HEK293 (cell line): ENCODE results near the gene CIPC.

Experiments used
- CTCF ChIA-PET: fragments of 350-600 bp; formaldehyde crosslinking; extraction: SDS; loops from one replicate; lab custom pipeline; 2021; ENCODE audit warnings: antibody characterized with exemption; lab: Yijun Ruan, JAX
- POLR2A ChIA-PET: fragments of 300-600 bp; formaldehyde crosslinking; extraction: SDS; loops from one replicate; lab custom pipeline; 2020; ENCODE audit warnings: antibody characterized with exemption, inconsistent platforms; lab: Yijun Ruan, JAX
- H3K27ac ChIP-seq: fragments of 200-500 bp; sonication (Bioruptor generic); 2 replicates; pipeline ENCODE4 v1.5.1; 2014; ENCODE audit warnings: low read depth, low read length, control low read depth, inconsistent platforms; ENCODE audit errors: extremely low read depth
- H3K36me3 ChIP-seq, 2 experiments: fragments of 200-500 bp in 1 of 2; sonication (Bioruptor generic) in 1 of 2; 1 replicate in 1 of 2; 2 replicates in 1 of 2; pipeline ENCODE4 v1.5.1; 2014 to 2017; ENCODE audit warnings: inconsistent platforms in 2 of 2, low read length in 2 of 2; ENCODE audit not compliant: control insufficient read depth in 2 of 2, insufficient read depth in 1 of 2
- H3K4me1 ChIP-seq: fragments of 200-500 bp; sonication (Bioruptor generic); 2 replicates; pipeline ENCODE4 v1.5.1; 2014; ENCODE audit warnings: mild to moderate bottlenecking, low read length, inconsistent platforms; ENCODE audit not compliant: control insufficient read depth, insufficient read depth
- H3K4me3 ChIP-seq: 2 replicates; pipeline ENCODE4 v1.5.1; 2011; ENCODE audit warnings: low read depth, mild to moderate bottlenecking, control low read depth, low read length, moderate library complexity
- H3K9me3 ChIP-seq: fragments of 200-500 bp; sonication (Bioruptor generic); 2 replicates; pipeline ENCODE4 v1.5.1; 2014; ENCODE audit warnings: low read depth, low read length, inconsistent platforms; ENCODE audit not compliant: control insufficient read depth, insufficient read depth
- GLI2 ChIP-seq: fragments of 450-650 bp; formaldehyde crosslinking; IDR thresholded peaks from 2 replicates; pipeline ENCODE4; 2017; ENCODE audit warnings: missing biosample characterization, missing genetic modification characterization, low read depth, borderline replicate concordance
- IKZF3 ChIP-seq: fragments of 450-650 bp; IDR thresholded peaks from 2 replicates; pipeline ENCODE4 v1.5.0; 2018; ENCODE audit warnings: missing biosample characterization, mild to moderate bottlenecking, missing genetic modification characterization, moderate library complexity
- KLF17 ChIP-seq: fragments of 450-650 bp; formaldehyde crosslinking; IDR thresholded peaks from 2 replicates; pipeline ENCODE4 v1.5.1; 2016; ENCODE audit warnings: missing biosample characterization, missing genetic modification characterization
- YY1 ChIP-seq: fragments of 450-650 bp; formaldehyde crosslinking; IDR thresholded peaks from 2 replicates; pipeline ENCODE4 v1.5.1; 2018; ENCODE audit warnings: missing biosample characterization, missing genetic modification characterization
- ZBTB21 ChIP-seq: fragments of 450-650 bp; formaldehyde crosslinking; IDR thresholded peaks from 2 replicates; pipeline ENCODE4 v1.5.1; 2017; ENCODE audit warnings: missing biosample characterization, missing genetic modification characterization
- ZFHX2 ChIP-seq: fragments of 450-650 bp; formaldehyde crosslinking; conservative IDR thresholded peaks from 2 replicates; pipeline ENCODE4 v1.5.1; 2016; ENCODE audit warnings: missing biosample characterization, missing genetic modification characterization
- ZFP41 ChIP-seq: fragments of 450-650 bp; formaldehyde crosslinking; IDR thresholded peaks from 2 replicates; pipeline ENCODE4 v1.5.1; 2016; ENCODE audit warnings: missing biosample characterization, missing genetic modification characterization, borderline replicate concordance
- ZNF132 ChIP-seq: fragments of 450-650 bp; formaldehyde crosslinking; IDR thresholded peaks from 2 replicates; pipeline ENCODE4 v1.5.1; 2017; ENCODE audit warnings: missing biosample characterization, missing genetic modification characterization, borderline replicate concordance
- ZNF214 ChIP-seq: fragments of 450-650 bp; formaldehyde crosslinking; IDR thresholded peaks from 2 replicates; pipeline ENCODE4 v1.5.1; 2017; ENCODE audit warnings: missing biosample characterization, mild to moderate bottlenecking, missing genetic modification characterization, borderline replicate concordance
- ZNF341 ChIP-seq: fragments of 450-650 bp; formaldehyde crosslinking; IDR thresholded peaks from 2 replicates; pipeline ENCODE4; 2016; ENCODE audit warnings: low read depth, missing biosample characterization, missing genetic modification characterization
- ZNF354C ChIP-seq: fragments of 450-650 bp; formaldehyde crosslinking; IDR thresholded peaks from 2 replicates; pipeline ENCODE4 v1.5.1; 2016; ENCODE audit warnings: missing biosample characterization, missing genetic modification characterization, low read depth, borderline replicate concordance
- ZNF404 ChIP-seq: fragments of 450-650 bp; formaldehyde crosslinking; IDR thresholded peaks from 2 replicates; pipeline ENCODE4 v1.5.1; 2017; ENCODE audit warnings: missing biosample characterization, missing genetic modification characterization
- ZNF473 ChIP-seq: fragments of 450-650 bp; formaldehyde crosslinking; IDR thresholded peaks from 2 replicates; pipeline ENCODE4 v1.5.1; 2017; ENCODE audit warnings: missing biosample characterization, missing genetic modification characterization
- ZNF510 ChIP-seq: fragments of 450-650 bp; formaldehyde crosslinking; IDR thresholded peaks from 2 replicates; pipeline ENCODE4 v1.5.1; 2018; ENCODE audit warnings: mild to moderate bottlenecking, missing genetic modification characterization, missing biosample characterization; ENCODE audit not compliant: insufficient replicate concordance
- ZNF514 ChIP-seq: fragments of 450-650 bp; formaldehyde crosslinking; IDR thresholded peaks from 2 replicates; pipeline ENCODE4 v1.5.1; 2016; ENCODE audit warnings: missing biosample characterization, missing genetic modification characterization
- ZNF558 ChIP-seq: fragments of 450-650 bp; formaldehyde crosslinking; IDR thresholded peaks from 2 replicates; pipeline ENCODE4 v1.5.1; 2016; ENCODE audit warnings: missing biosample characterization, missing genetic modification characterization
- ZNF623 ChIP-seq: fragments of 450-650 bp; formaldehyde crosslinking; IDR thresholded peaks from 2 replicates; pipeline ENCODE4 v1.5.1; 2016; ENCODE audit warnings: missing biosample characterization, missing genetic modification characterization
- ZNF664 ChIP-seq: fragments of 450-650 bp; formaldehyde crosslinking; IDR thresholded peaks from 2 replicates; pipeline ENCODE4 v1.5.1; 2016; ENCODE audit warnings: missing biosample characterization, missing genetic modification characterization
- ZNF777 ChIP-seq: fragments of 450-650 bp; formaldehyde crosslinking; IDR thresholded peaks from 2 replicates; pipeline ENCODE4 v1.5.1; 2017; ENCODE audit warnings: missing biosample characterization, missing genetic modification characterization, borderline replicate concordance
- ZNF785 ChIP-seq: fragments of 450-650 bp; formaldehyde crosslinking; IDR thresholded peaks from 2 replicates; pipeline ENCODE4 v1.5.1; 2016; ENCODE audit warnings: missing biosample characterization, missing genetic modification characterization
- ZNF791 ChIP-seq: fragments of 450-650 bp; formaldehyde crosslinking; IDR thresholded peaks from 2 replicates; pipeline ENCODE4 v1.5.1; 2016; ENCODE audit warnings: missing biosample characterization, missing genetic modification characterization
- ZNF830 ChIP-seq: fragments of 450-650 bp; IDR thresholded peaks from 2 replicates; pipeline ENCODE4 v1.5.0; 2018; ENCODE audit warnings: missing biosample characterization, missing genetic modification characterization, low read depth, mild to moderate bottlenecking, moderate library complexity
- ZNF837 ChIP-seq: fragments of 450-650 bp; formaldehyde crosslinking; IDR thresholded peaks from 2 replicates; pipeline ENCODE4 v1.5.1; 2016; ENCODE audit warnings: missing biosample characterization, missing genetic modification characterization
- ZSCAN23 ChIP-seq: fragments of 450-650 bp; formaldehyde crosslinking; IDR thresholded peaks from 2 replicates; pipeline ENCODE4 v1.5.1; 2016; ENCODE audit warnings: missing biosample characterization, missing genetic modification characterization
- TF ChIP-seq, protein P1 (sequence below): fragments of 450-650 bp; formaldehyde crosslinking; IDR thresholded peaks from 2 replicates; pipeline ENCODE4 v1.5.1; 2016; ENCODE audit warnings: missing biosample characterization, missing genetic modification characterization, low read depth
- TF ChIP-seq, protein P2 (sequence below): fragments of 450-650 bp; formaldehyde crosslinking; IDR thresholded peaks from 2 replicates; pipeline ENCODE4 v1.5.1; 2016; ENCODE audit warnings: missing biosample characterization, missing genetic modification characterization
- TF ChIP-seq, protein P3 (sequence below): fragments of 450-650 bp; formaldehyde crosslinking; IDR thresholded peaks from 2 replicates; pipeline ENCODE4 v1.5.1; 2017; ENCODE audit warnings: missing biosample characterization, missing genetic modification characterization

The CIPC gene

DNA sequence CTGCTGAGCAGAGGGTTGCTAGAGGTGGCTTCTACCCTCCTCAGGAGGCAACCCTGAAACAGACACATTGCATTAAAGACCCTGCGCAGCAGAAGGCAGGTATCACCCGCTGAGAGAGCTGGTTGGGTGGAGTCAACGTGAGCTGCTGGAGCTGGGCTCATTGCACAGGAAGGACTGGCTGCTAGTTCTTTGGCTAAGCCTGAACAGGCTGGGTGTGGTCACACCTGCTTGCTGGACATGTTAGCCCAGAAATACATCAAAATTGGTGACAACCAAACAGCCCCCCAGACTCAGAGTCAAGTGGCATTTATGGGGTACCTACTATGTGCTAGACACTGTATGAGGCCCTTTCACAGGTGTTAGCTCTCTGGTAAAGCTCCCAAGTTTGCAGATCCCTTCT lies 35.8 kb upstream of the CIPC start:
- no peaks in the 10 kb centered on the region for H3K36me3 ChIP-seq
- H3K4me3 ChIP-seq, result no peak overlapping the region
- H3K27ac ChIP-seq, result no peak overlapping the region
- no peaks in the 10 kb centered on the region for H3K4me1 ChIP-seq
- H3K9me3 ChIP-seq, result no peaks in the 10 kb centered on the region
- ChIA-PET POLR2A (no interaction called here), CTCF (interaction anchor here (0.6 to 16.9 kb wide), 5 partner anchors 8 to 691 kb away, joined by 3 to 461 read pairs (median 5); no protein-coding TSS in a partner anchor)
- TF ChIP-seq ZNF354C (tag by site-specific recombination) (no peak), ZSCAN23 (tag by site-specific recombination) (no peak), ZNF514 (tag by site-specific recombination) (no peak), ZNF558 (no peak), ZNF132 (tag by site-specific recombination) (no peak), ZNF837 (tag by site-specific recombination) (no peak), ZFHX2 (tag by site-specific recombination) (no peak), ZFP41 (tag by site-specific recombination) (no peak), ZNF623 (no peak), ZNF214 (tag by site-specific recombination) (no peak), ZNF664 (no peak), YY1 (tag by site-specific recombination) (no peak), ZNF510 (tag by site-specific recombination) (no peak), GLI2 (no peak), ZNF791 (tag by site-specific recombination) (no peak), ZNF785 (tag by site-specific recombination) (no peak), IKZF3 (tag by site-specific recombination) (no peak)

DNA sequence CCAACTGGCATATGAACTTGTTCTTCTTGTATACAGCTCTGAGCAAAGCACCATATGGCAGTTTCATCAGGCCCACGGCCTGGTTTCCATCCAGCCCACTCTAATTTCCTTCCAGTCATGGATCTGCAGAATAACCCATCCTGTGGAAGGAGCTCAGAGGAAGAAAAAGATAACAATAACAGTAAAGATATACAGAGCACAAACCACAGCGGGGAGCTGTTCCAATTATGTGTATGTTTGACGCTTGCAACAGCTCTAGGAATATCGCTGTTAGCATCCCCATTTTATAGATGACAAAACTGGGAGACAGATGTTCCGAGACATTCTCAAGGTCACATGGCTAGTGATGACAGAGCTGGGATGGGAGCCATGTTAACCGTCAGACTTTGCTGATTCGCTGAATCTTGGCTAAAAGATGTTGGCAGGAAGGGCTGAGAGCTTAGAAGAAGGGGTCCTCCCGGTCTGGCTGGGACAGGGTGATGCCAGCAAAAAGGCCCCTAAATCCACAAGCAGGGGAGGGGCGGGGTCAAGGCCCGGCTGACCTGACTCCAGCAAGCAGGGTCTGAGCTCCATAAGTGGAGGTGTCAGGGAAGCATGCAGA lies 34.4 kb upstream of the CIPC start:
- no peaks in the 10 kb centered on the region for H3K4me1 ChIP-seq
- CTCF ChIA-PET, result interaction anchor here (1.1 to 16.9 kb wide), 7 partner anchors 10 to 192 kb away, joined by 3 to 461 read pairs (median 8); no protein-coding TSS in a partner anchor
- POLR2A ChIA-PET, result interaction anchor here (0.5 kb wide), 1 partner anchor 35 kb away, joined by 6 read pairs; no protein-coding TSS in a partner anchor
- no peaks in the 10 kb centered on the region for H3K36me3 ChIP-seq
- H3K27ac ChIP-seq, result no peak overlapping the region
- no peaks in the 10 kb centered on the region for H3K9me3 ChIP-seq
- TF ChIP-seq ZNF341 (no peak), KLF17 (tag by site-specific recombination) (no peak), ZBTB21 (tag by site-specific recombination) (no peak), ZNF404 (no peak), ZNF473 (tag by site-specific recombination) (no peak), ZNF777 (tag by site-specific recombination) (no peak), ZNF830 (tag by site-specific recombination) (no peak)
- TF ChIP-seq, protein P1, sequence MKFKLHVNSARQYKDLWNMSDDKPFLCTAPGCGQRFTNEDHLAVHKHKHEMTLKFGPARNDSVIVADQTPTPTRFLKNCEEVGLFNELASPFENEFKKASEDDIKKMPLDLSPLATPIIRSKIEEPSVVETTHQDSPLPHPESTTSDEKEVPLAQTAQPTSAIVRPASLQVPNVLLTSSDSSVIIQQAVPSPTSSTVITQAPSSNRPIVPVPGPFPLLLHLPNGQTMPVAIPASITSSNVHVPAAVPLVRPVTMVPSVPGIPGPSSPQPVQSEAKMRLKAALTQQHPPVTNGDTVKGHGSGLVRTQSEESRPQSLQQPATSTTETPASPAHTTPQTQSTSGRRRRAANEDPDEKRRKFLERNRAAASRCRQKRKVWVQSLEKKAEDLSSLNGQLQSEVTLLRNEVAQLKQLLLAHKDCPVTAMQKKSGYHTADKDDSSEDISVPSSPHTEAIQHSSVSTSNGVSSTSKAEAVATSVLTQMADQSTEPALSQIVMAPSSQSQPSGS (tag by site-specific recombination), result no peak
- TF ChIP-seq, protein P2, sequence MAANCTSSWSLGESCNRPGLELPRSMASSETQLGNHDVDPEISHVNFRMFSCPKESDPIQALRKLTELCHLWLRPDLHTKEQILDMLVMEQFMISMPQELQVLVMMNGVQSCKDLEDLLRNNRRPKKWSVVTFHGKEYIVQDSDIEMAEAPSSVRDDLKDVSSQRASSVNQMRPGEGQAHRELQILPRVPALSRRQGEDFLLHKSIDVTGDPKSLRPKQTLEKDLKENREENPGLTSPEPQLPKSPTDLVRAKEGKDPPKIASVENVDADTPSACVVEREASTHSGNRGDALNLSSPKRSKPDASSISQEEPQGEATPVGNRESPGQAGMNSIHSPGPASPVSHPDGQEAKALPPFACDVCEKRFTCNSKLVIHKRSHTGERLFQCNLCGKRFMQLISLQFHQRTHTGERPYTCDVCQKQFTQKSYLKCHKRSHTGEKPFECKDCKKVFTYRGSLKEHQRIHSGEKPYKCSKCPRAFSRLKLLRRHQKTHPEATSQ (tag by site-specific recombination), result no peak
- TF ChIP-seq, protein P3, sequence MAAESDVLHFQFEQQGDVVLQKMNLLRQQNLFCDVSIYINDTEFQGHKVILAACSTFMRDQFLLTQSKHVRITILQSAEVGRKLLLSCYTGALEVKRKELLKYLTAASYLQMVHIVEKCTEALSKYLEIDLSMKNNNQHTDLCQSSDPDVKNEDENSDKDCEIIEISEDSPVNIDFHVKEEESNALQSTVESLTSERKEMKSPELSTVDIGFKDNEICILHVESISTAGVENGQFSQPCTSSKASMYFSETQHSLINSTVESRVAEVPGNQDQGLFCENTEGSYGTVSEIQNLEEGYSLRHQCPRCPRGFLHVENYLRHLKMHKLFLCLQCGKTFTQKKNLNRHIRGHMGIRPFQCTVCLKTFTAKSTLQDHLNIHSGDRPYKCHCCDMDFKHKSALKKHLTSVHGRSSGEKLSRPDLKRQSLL (tag by site-specific recombination), result no peak
- no peak overlapping the region for H3K4me3 ChIP-seq
